Measurements from ENCODE around the gene ZNF547.

GRCh38 chr19:57406516-57407123 lies 43.3 kb downstream of the ZNF547 start:
- TF ChIP-seq CTCF (conservative IDR thresholded peaks at IDR 0.05) (peak; percentile 88), EZH2 (IDR thresholded peaks at IDR 0.05; ENCODE audit: low read depth) (no peak)
